CD4-positive, alpha-beta T cell treated with Interleukin-17A for 1 hour (primary cell): ENCODE results near the gene GJC1.

ENCODE experiments used
- DNase-seq: peaks from one replicate; pipeline ENCODE4 v3.0.0-alpha.2; 2020

The GJC1 gene

GRCh38 chr17:44775838-44776621 is 54.1 kb downstream of the GJC1 start:
- no peak for DNase-seq

- DNase-seq = peak; percentile 99
Measured at GRCh38 chr17:44775136-44775837, 54.8 kb downstream of the GJC1 start.

GRCh38 chr17:44774271-44775135 is 55.6 kb downstream of the GJC1 start:
- peak; percentile 81 for DNase-seq

GRCh38 chr17:44773140-44773539 is 56.9 kb downstream of the GJC1 start:
- no peak for DNase-seq

GRCh38 chr17:44772308-44773045 is 57.6 kb downstream of the GJC1 start:
- DNase-seq = no peak

- no peak for DNase-seq
Measured at GRCh38 chr17:44770166-44770925, 59.7 kb downstream of the GJC1 start.

GRCh38 chr17:44769647-44770084 is 60.4 kb downstream of the GJC1 start:
- DNase-seq = no peak

GRCh38 chr17:44769230-44769629 is 60.9 kb downstream of the GJC1 start:
- no peak for DNase-seq

- DNase-seq = no peak
Measured at GRCh38 chr17:44768505-44769142, 61.5 kb downstream of the GJC1 start.

GRCh38 chr17:44767493-44767892 is 62.6 kb downstream of the GJC1 start:
- no peak for DNase-seq

- no peak for DNase-seq
Measured at GRCh38 chr17:44766409-44767038, 63.6 kb downstream of the GJC1 start.

- no peak for DNase-seq
Measured at GRCh38 chr17:44765965-44766364, 64.1 kb downstream of the GJC1 start.

- DNase-seq = no peak
Measured at GRCh38 chr17:44763170-44763569, 66.9 kb downstream of the GJC1 start.

GRCh38 chr17:44761932-44762810 is 67.9 kb downstream of the GJC1 start:
- DNase-seq = no peak

- DNase-seq = no peak
Measured at GRCh38 chr17:44760474-44761308, 69.4 kb downstream of the GJC1 start.

- DNase-seq = no peak
Measured at GRCh38 chr17:44759916-44760243, 70.2 kb downstream of the GJC1 start.

GRCh38 chr17:44759086-44759915 is 70.8 kb downstream of the GJC1 start:
- no peak for DNase-seq
